Type B pancreatic cell (in vitro differentiated cells): ENCODE measurements around the gene COL5A1. TPM values are rescaled to one million over a fixed set of nuclear protein-coding genes. Genes with fewer than 3 reads are reported as not detected.
A peak's percentile ranks its signal among the peaks of the same experiment; 100 is the strongest.

Experiments
- DNase-seq: peaks from one replicate; pipeline ENCODE4 v3.0.0; 2021; ENCODE audit warnings: mixed read lengths; ENCODE audit not compliant: unreplicated experiment; ENCODE audit errors: extremely low spot score
- H3K27ac Mint-ChIP-seq: 2 replicates; pipeline ENCODE4 v1.8.0; 2021; ENCODE audit warnings: mild to moderate bottlenecking, mixed read lengths
- H3K27me3 Mint-ChIP-seq: 2 replicates; pipeline ENCODE4 v1.8.0; 2021; ENCODE audit warnings: mixed read lengths
- H3K36me3 Mint-ChIP-seq: 2 replicates; pipeline ENCODE4 v1.8.0; 2021; ENCODE audit warnings: mixed read lengths
- H3K4me1 Mint-ChIP-seq: one replicate; pipeline ENCODE4 v1.8.0; 2021; ENCODE audit warnings: mixed read lengths; ENCODE audit not compliant: unreplicated experiment
- H3K4me3 Mint-ChIP-seq: 2 replicates; pipeline ENCODE4 v1.8.0; 2021; ENCODE audit warnings: mild to moderate bottlenecking, mixed read lengths
- H3K9me3 Mint-ChIP-seq: 2 replicates; pipeline ENCODE4 v1.8.0; 2021; ENCODE audit warnings: mixed read lengths
- CTCF ChIP-seq: fragments of 200-600 bp; sonication (generic); conservative IDR thresholded peaks from 2 replicates; pipeline ENCODE4 v1.5.0; 2021; ENCODE audit warnings: antibody characterized with exemption, mild to moderate bottlenecking
- total RNA-seq: library from RNA; stranded (reverse); gene quantifications from 2 replicates; pipeline ENCODE4 v1.2.1, GENCODE V29; 2021; ENCODE audit warnings: low replicate concordance

The COL5A1 gene
- total RNA-seq, 1 donor from 2014 or later: 112 TPM

DNA sequence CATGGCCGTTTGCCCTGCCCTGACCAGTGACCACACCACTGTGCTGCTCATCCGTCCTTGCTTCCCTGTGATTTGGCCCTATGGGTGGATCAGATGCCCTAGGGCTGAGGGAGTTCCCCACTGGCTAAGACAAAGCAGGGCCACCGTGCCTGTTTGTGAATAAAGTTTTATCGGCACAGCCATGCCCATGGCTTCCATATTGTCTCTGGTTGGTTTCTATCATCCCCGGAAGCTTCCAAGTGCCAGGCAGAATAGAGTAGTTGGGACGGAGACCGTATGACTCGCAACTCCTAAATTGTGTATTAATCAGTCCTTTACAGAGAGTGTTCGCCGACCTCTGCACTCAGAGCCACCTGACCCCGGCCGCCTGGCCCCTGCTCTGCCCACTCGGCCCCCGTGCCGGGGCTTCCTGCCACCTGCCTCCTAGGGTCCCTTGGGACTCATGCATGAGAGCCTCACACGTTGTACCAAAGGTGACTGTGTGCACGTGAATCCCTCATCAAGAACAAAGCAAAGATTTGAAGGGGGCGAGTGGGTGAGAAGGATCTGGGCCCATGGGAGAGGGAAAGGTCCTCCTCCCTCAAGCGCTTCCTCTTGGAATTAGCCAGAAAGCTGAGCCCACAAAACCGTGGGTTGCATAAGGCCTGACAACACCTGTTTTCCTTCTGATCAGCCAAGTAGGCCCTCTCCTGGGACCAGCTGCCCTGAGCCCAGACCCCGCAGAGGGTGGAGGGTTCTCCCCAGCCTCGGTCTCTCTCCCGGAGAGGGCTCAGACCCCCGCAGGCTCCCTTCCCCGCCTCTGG is 227.3 kb downstream of the COL5A1 start:
- Mint-ChIP-seq H3K9me3 (no peaks in the 10 kb centered on the region), H3K27me3 (peaks cover 3% of the 10 kb centered on the region), H3K4me3 (no peak overlapping the region), H3K27ac (no peak overlapping the region), H3K4me1 (no peaks in the 10 kb centered on the region), H3K36me3 (no peaks in the 10 kb centered on the region)
- TF ChIP-seq CTCF: no peak
- peak; percentile 59 for DNase-seq

- no peak for TF ChIP-seq CTCF
- H3K4me3 Mint-ChIP-seq: no peak overlapping the region
- H3K4me1 Mint-ChIP-seq: no peaks in the 10 kb centered on the region
- H3K27ac Mint-ChIP-seq: no peak overlapping the region
- DNase-seq: peak; percentile 60
- H3K27me3 Mint-ChIP-seq: peaks cover 3% of the 10 kb centered on the region
- H3K9me3 Mint-ChIP-seq: no peaks in the 10 kb centered on the region
- H3K36me3 Mint-ChIP-seq: no peaks in the 10 kb centered on the region
Observed at GRCh38 chr9:134869554-134870300, 228.1 kb downstream of the COL5A1 start.

DNA sequence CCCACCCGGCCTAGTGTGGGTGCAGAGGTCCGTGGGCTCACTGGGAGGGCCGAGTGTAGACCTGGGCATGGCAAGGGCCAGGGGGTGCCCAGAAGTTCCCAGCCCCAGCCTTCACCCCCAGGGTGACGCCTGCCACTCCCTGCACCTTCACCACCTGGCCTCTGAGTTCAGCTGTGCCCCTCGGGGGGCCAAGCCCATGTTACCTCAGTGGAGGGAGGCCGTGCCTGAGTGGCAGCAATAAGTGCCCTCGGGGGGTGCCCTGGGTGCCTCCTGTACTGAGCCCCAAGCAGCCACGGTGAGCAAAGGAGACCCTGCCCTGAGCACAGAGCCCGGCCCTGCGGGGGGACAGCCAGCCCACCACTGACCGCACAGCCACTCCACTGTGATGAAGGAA is 228.7 kb downstream of the COL5A1 start:
- Mint-ChIP-seq H3K4me1 (no peaks in the 10 kb centered on the region), H3K27ac (no peak overlapping the region), H3K4me3 (no peak overlapping the region), H3K27me3 (peaks cover 3% of the 10 kb centered on the region), H3K9me3 (no peaks in the 10 kb centered on the region), H3K36me3 (no peaks in the 10 kb centered on the region)
- DNase-seq: peak; percentile 70
- no peak for TF ChIP-seq CTCF

DNA sequence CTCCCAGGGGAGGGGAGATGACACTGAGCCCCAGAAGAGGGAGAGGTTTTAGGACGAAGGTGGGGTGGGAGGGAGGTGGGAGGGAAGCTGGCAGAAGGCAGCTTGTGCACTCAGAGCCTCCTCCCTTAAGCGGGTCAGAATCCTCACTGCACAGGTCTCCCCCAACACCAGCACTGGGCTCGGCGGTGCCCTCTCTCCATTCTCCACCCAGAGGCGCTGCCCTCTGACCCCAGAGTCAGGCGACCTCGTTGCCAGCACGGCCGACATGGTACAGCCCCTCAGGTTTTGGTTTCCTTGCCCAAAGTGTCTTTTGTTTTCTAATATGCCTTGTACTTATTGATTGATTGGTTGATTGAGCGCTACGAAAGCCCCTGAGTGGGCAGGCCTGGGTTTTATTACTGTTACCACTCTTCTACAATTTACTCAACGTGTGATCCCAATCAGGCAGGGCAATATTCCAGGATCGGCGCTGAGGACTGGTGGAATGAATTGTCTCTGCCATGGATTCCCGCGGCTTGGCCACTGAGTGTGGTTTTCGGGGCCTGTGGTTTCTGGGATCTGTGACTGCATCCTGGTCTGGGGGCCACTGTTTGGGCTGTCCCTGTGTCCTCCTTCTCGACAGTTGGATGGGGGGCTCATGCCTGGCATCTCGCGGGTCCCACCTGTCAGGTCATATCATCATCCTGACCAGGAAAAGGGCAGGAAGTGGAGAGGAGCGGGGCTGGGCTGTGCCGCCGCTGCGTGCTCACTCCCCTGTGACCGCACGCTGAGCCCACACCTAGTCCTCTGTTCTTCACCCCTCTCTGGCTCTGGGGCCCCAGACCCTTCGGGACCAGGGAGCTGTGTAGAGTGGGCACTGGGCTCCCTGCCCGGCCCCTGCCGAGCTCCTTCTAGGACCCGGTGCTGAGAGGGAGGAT is 229.4 kb downstream of the COL5A1 start:
- no peaks in the 10 kb centered on the region for H3K4me1 Mint-ChIP-seq
- H3K36me3 Mint-ChIP-seq: no peaks in the 10 kb centered on the region
- no peak overlapping the region for H3K4me3 Mint-ChIP-seq
- TF ChIP-seq CTCF: no peak
- H3K27ac Mint-ChIP-seq: no peak overlapping the region
- H3K9me3 Mint-ChIP-seq: no peaks in the 10 kb centered on the region
- DNase-seq: peak; percentile 62
- peaks cover 3% of the 10 kb centered on the region for H3K27me3 Mint-ChIP-seq

DNA sequence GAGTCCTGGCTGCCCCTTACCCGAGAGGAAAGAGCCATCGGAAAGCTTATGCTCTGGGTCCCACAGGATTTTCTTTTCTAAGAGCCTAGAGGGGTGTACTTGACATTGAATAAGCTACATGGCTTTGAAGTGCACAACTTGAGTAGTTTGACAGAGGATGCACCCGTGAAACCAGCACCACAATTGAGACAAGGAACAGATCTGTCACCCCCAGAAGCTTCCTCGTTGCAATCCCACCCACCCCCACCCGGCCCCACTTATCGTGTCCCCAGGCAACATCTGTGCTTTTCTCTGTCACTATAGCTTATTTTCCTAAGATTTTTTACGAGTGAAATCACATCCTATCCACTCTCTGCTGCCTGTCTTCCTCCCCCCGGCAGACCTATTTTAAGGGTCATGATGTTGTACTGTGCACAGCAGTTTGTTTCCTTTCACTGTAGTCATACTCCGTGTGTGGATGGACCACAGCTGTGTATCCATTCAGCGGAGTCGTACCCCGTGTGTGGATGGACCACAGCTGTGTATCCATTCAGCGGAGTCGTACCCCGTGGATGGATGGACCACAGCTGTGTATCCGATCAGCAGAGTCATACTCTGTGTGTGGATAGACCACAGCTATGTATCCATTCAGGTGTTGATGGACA is 230.2 kb downstream of the COL5A1 start:
- no peak overlapping the region for H3K4me3 Mint-ChIP-seq
- H3K9me3 Mint-ChIP-seq: no peaks in the 10 kb centered on the region
- no peaks in the 10 kb centered on the region for H3K36me3 Mint-ChIP-seq
- no peak overlapping the region for H3K27ac Mint-ChIP-seq
- TF ChIP-seq CTCF: no peak
- H3K4me1 Mint-ChIP-seq: no peaks in the 10 kb centered on the region
- DNase-seq: peak; percentile 42
- H3K27me3 Mint-ChIP-seq: peaks cover 3% of the 10 kb centered on the region
